ENCODE data around the gene CD209.

CD209 gene

GRCh38 chr19:7787602-7788177, 40.4 kb upstream of the CD209 start:
- Histone ChIP-seq H3K27ac (ENCODE audit: low read depth, low read length) (no peak overlapping the region), H3K9me3 (ENCODE audit: control insufficient read depth in 1 of 2, low read length in 2 of 2) (no peaks in the 10 kb centered on the region), H3K4me1 (ENCODE audit: control insufficient read depth in 1 of 2, insufficient read depth in 2 of 2, low read length in 2 of 2) (no peaks in the 10 kb centered on the region), H3K9ac (ENCODE audit: low read depth in 1 of 2, low read length in 2 of 2) (no peak overlapping the region), H3K36me3 (ENCODE audit: control insufficient read depth in 1 of 2, insufficient read depth in 2 of 2, low read length in 2 of 2) (no peaks in the 10 kb centered on the region), H3K27me3 (ENCODE audit: control insufficient read depth in 1 of 2, insufficient read depth in 2 of 2, low read length in 2 of 2) (peaks cover 29% of the 10 kb centered on the region in 2 donors), H3K4me3 (ENCODE audit: low read depth in 1 of 2, low read length in 2 of 2) (no peak overlapping the region)

DNA sequence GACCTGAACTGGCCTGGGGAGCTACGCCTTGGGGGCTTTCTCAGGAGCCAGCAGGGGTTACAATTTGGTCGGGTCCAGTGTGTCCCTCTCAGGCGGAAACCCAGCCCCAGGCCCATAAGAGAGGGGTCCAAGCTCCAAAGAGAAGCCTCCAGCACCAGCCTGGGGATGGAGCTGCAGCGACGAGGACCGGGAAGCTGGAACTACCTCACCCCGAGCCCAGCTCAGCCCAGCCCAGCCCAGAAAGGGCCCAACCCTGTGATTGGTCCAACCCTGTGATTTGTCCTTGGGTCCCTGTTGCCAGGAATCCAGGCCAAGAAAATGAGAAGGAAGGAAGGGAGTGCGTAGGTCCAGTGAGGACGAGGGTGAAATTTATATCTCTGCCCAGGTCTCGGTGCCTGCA, 39.8 kb upstream of the CD209 start:
- Histone ChIP-seq H3K4me3 (ENCODE audit: low read depth in 1 of 2, low read length in 2 of 2) (no peak overlapping the region), H3K9ac (ENCODE audit: low read depth in 1 of 2, low read length in 2 of 2) (no peak overlapping the region), H3K27me3 (ENCODE audit: control insufficient read depth in 1 of 2, insufficient read depth in 2 of 2, low read length in 2 of 2) (peaks cover 29% of the 10 kb centered on the region in 2 donors), H3K9me3 (ENCODE audit: control insufficient read depth in 1 of 2, low read length in 2 of 2) (no peaks in the 10 kb centered on the region), H3K27ac (ENCODE audit: low read depth, low read length) (no peak overlapping the region), H3K36me3 (ENCODE audit: control insufficient read depth in 1 of 2, insufficient read depth in 2 of 2, low read length in 2 of 2) (no peaks in the 10 kb centered on the region), H3K4me1 (ENCODE audit: control insufficient read depth in 1 of 2, insufficient read depth in 2 of 2, low read length in 2 of 2) (no peaks in the 10 kb centered on the region)

DNA sequence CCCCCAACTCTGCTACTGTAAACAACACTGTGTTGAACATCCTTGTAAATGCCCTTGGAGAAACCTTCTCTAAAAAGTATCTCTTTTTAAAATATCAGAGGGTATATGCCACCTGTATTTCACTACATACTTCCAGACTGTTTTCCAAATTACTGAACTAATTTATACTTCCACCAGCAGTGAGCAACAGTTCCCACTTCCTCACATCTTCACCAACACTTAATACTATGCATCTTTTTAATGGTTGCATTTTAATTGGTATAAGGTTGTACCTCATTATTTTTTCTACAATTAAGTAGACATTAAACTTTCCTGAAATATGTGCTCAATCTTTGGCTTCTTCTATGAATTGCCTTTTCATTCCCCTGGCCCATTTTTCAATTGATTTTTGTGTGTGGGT, 37.5 kb upstream of the CD209 start:
- no peak overlapping the region for H3K27ac ChIP-seq (ENCODE audit: low read depth, low read length)
- no peaks in the 10 kb centered on the region for H3K9me3 ChIP-seq (ENCODE audit: control insufficient read depth in 1 of 2, low read length in 2 of 2)
- H3K4me3 ChIP-seq (ENCODE audit: low read depth in 1 of 2, low read length in 2 of 2): no peak overlapping the region
- H3K27me3 ChIP-seq (ENCODE audit: control insufficient read depth in 1 of 2, insufficient read depth in 2 of 2, low read length in 2 of 2): peaks cover 29% of the 10 kb centered on the region in 2 donors
- no peaks in the 10 kb centered on the region for H3K4me1 ChIP-seq (ENCODE audit: control insufficient read depth in 1 of 2, insufficient read depth in 2 of 2, low read length in 2 of 2)
- no peak overlapping the region for H3K9ac ChIP-seq (ENCODE audit: low read depth in 1 of 2, low read length in 2 of 2)
- no peaks in the 10 kb centered on the region for H3K36me3 ChIP-seq (ENCODE audit: control insufficient read depth in 1 of 2, insufficient read depth in 2 of 2, low read length in 2 of 2)

- Histone ChIP-seq H3K27me3 (ENCODE audit: control insufficient read depth in 1 of 2, insufficient read depth in 2 of 2, low read length in 2 of 2) (peaks cover 20 to 22% of the 10 kb centered on the region in 2 donors), H3K4me1 (ENCODE audit: control insufficient read depth in 1 of 2, insufficient read depth in 2 of 2, low read length in 2 of 2) (no peaks in the 10 kb centered on the region), H3K4me3 (ENCODE audit: low read depth in 1 of 2, low read length in 2 of 2) (no peak overlapping the region), H3K27ac (ENCODE audit: low read depth, low read length) (no peak overlapping the region), H3K9ac (ENCODE audit: low read depth in 1 of 2, low read length in 2 of 2) (no peak overlapping the region), H3K36me3 (ENCODE audit: control insufficient read depth in 1 of 2, insufficient read depth in 2 of 2, low read length in 2 of 2) (no peaks in the 10 kb centered on the region), H3K9me3 (ENCODE audit: control insufficient read depth in 1 of 2, low read length in 2 of 2) (no peaks in the 10 kb centered on the region)
These were observed 36.7 kb upstream of the CD209 start for GRCh38 chr19:7783991-7784423.

DNA sequence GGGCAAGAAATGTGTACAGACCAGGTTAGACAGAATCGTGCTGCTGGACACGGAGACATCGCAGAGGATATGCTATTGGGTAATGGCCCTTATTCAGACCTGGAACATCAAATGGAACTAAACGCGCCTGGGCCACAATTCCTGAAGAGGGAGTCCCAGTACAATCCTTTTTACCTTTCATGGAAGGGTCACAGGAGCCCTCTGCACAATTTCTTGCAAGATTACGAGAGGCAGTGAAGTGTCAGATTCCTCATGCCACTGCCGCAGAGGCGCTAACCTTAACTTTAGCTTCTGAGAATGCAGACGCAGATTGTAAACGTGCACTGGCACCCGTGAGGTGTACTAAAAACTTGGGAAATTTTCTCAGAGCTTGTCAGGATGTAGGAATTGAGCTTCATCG, 33.8 kb upstream of the CD209 start:
- Histone ChIP-seq H3K27me3 (ENCODE audit: control insufficient read depth in 1 of 2, insufficient read depth in 2 of 2, low read length in 2 of 2) (peaks cover 0 to 10% of the 10 kb centered on the region in 2 donors), H3K27ac (ENCODE audit: low read depth, low read length) (no peak overlapping the region), H3K9me3 (ENCODE audit: control insufficient read depth in 1 of 2, low read length in 2 of 2) (no peaks in the 10 kb centered on the region), H3K36me3 (ENCODE audit: control insufficient read depth in 1 of 2, insufficient read depth in 2 of 2, low read length in 2 of 2) (no peaks in the 10 kb centered on the region), H3K4me1 (ENCODE audit: control insufficient read depth in 1 of 2, insufficient read depth in 2 of 2, low read length in 2 of 2) (no peaks in the 10 kb centered on the region), H3K4me3 (ENCODE audit: low read depth in 1 of 2, low read length in 2 of 2) (no peak overlapping the region), H3K9ac (ENCODE audit: low read depth in 1 of 2, low read length in 2 of 2) (no peak overlapping the region)

- no peaks in the 10 kb centered on the region for H3K4me1 ChIP-seq (ENCODE audit: control insufficient read depth in 1 of 2, insufficient read depth in 2 of 2, low read length in 2 of 2)
- H3K9me3 ChIP-seq (ENCODE audit: control insufficient read depth in 1 of 2, low read length in 2 of 2): no peaks in the 10 kb centered on the region
- no peak overlapping the region for H3K4me3 ChIP-seq (ENCODE audit: low read depth in 1 of 2, low read length in 2 of 2)
- no peak overlapping the region for H3K27ac ChIP-seq (ENCODE audit: low read depth, low read length)
- peaks cover 0 to 8% of the 10 kb centered on the region in 2 donors for H3K27me3 ChIP-seq (ENCODE audit: control insufficient read depth in 1 of 2, insufficient read depth in 2 of 2, low read length in 2 of 2)
- no peaks in the 10 kb centered on the region for H3K36me3 ChIP-seq (ENCODE audit: control insufficient read depth in 1 of 2, insufficient read depth in 2 of 2, low read length in 2 of 2)
- no peak overlapping the region for H3K9ac ChIP-seq (ENCODE audit: low read depth in 1 of 2, low read length in 2 of 2)
These were observed 32.5 kb upstream of the CD209 start for GRCh38 chr19:7779631-7780486.

GRCh38 chr19:7778081-7778480, 30.7 kb upstream of the CD209 start:
- no peaks in the 10 kb centered on the region for H3K27me3 ChIP-seq (ENCODE audit: control insufficient read depth in 1 of 2, insufficient read depth in 2 of 2, low read length in 2 of 2)
- H3K27ac ChIP-seq (ENCODE audit: low read depth, low read length): no peak overlapping the region
- no peak overlapping the region for H3K4me3 ChIP-seq (ENCODE audit: low read depth in 1 of 2, low read length in 2 of 2)
- H3K36me3 ChIP-seq (ENCODE audit: control insufficient read depth in 1 of 2, insufficient read depth in 2 of 2, low read length in 2 of 2): no peaks in the 10 kb centered on the region
- no peak overlapping the region for H3K9ac ChIP-seq (ENCODE audit: low read depth in 1 of 2, low read length in 2 of 2)
- H3K4me1 ChIP-seq (ENCODE audit: control insufficient read depth in 1 of 2, insufficient read depth in 2 of 2, low read length in 2 of 2): no peaks in the 10 kb centered on the region
- H3K9me3 ChIP-seq (ENCODE audit: control insufficient read depth in 1 of 2, low read length in 2 of 2): no peaks in the 10 kb centered on the region

- no peaks in the 10 kb centered on the region for H3K4me1 ChIP-seq (ENCODE audit: control insufficient read depth in 1 of 2, insufficient read depth in 2 of 2, low read length in 2 of 2)
- no peak overlapping the region for H3K4me3 ChIP-seq (ENCODE audit: low read depth in 1 of 2, low read length in 2 of 2)
- H3K27me3 ChIP-seq (ENCODE audit: control insufficient read depth in 1 of 2, insufficient read depth in 2 of 2, low read length in 2 of 2): no peaks in the 10 kb centered on the region
- H3K27ac ChIP-seq (ENCODE audit: low read depth, low read length): no peak overlapping the region
- H3K9ac ChIP-seq (ENCODE audit: low read depth in 1 of 2, low read length in 2 of 2): no peak overlapping the region
- H3K36me3 ChIP-seq (ENCODE audit: control insufficient read depth in 1 of 2, insufficient read depth in 2 of 2, low read length in 2 of 2): no peaks in the 10 kb centered on the region
- no peaks in the 10 kb centered on the region for H3K9me3 ChIP-seq (ENCODE audit: control insufficient read depth in 1 of 2, low read length in 2 of 2)
These were observed 28.4 kb upstream of the CD209 start for GRCh38 chr19:7775761-7776160.

DNA sequence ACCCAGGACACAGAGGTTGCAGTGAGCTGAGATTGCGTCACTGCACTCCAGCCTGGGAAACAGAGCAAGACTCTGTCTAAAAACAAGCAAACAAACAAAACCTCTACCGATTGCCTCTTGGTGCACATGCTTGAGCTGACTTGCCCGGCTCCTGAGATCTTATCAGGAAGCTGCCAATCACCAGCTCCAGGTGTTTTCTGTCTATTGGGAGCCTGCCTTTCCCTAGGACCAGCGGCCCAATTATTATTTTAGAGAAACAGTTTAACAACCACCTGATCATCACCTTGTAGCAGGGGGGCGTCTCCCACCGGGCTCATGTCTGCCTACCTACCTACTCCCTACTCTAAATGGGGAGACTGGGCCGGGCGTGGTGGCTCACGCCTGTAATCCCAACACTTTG, 26.5 kb upstream of the CD209 start:
- H3K4me1 ChIP-seq (ENCODE audit: control insufficient read depth in 1 of 2, insufficient read depth in 2 of 2, low read length in 2 of 2): no peaks in the 10 kb centered on the region
- no peak overlapping the region for H3K4me3 ChIP-seq (ENCODE audit: low read depth in 1 of 2, low read length in 2 of 2)
- H3K9me3 ChIP-seq (ENCODE audit: control insufficient read depth in 1 of 2, low read length in 2 of 2): no peaks in the 10 kb centered on the region
- H3K27me3 ChIP-seq (ENCODE audit: control insufficient read depth in 1 of 2, insufficient read depth in 2 of 2, low read length in 2 of 2): no peaks in the 10 kb centered on the region
- no peaks in the 10 kb centered on the region for H3K36me3 ChIP-seq (ENCODE audit: control insufficient read depth in 1 of 2, insufficient read depth in 2 of 2, low read length in 2 of 2)
- no peak overlapping the region for H3K27ac ChIP-seq (ENCODE audit: low read depth, low read length)
- no peak overlapping the region for H3K9ac ChIP-seq (ENCODE audit: low read depth in 1 of 2, low read length in 2 of 2)

DNA sequence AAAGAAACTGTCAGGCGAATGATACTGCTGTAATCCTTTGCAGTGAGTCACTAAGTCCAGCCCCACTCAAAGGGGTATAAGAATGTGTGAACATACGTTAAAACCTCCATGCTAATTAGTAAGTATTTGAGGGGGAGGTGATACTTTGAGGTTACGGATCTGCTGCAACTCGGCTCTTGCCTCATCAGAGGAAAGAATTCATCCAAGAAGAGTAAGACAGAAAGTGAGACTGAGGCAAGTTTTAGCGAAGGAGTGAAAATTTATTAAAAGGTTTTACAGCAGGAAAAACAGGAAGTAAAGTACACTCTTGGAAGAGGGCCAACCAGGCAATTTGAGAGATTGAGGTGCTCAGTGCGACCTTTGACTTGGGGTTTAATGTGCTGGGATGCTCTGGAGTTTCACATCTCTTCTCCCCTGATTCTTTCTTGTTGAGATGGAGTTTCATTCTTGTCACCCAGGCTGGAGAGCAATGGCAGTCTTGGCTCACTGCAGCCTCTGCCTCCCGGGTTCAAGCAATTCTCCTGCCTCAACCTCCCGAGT, 25.5 kb upstream of the CD209 start:
- H3K4me3 ChIP-seq (ENCODE audit: low read depth in 1 of 2, low read length in 2 of 2): no peak overlapping the region
- H3K9ac ChIP-seq (ENCODE audit: low read depth in 1 of 2, low read length in 2 of 2): no peak overlapping the region
- H3K27ac ChIP-seq (ENCODE audit: low read depth, low read length): no peak overlapping the region
- no peaks in the 10 kb centered on the region for H3K36me3 ChIP-seq (ENCODE audit: control insufficient read depth in 1 of 2, insufficient read depth in 2 of 2, low read length in 2 of 2)
- H3K9me3 ChIP-seq (ENCODE audit: control insufficient read depth in 1 of 2, low read length in 2 of 2): no peaks in the 10 kb centered on the region
- no peaks in the 10 kb centered on the region for H3K27me3 ChIP-seq (ENCODE audit: control insufficient read depth in 1 of 2, insufficient read depth in 2 of 2, low read length in 2 of 2)
- no peaks in the 10 kb centered on the region for H3K4me1 ChIP-seq (ENCODE audit: control insufficient read depth in 1 of 2, insufficient read depth in 2 of 2, low read length in 2 of 2)

Measured in duodenal mucosa (tissue), 2 donors.